Occipital lobe (tissue), 2 donors: Measurements from ENCODE around the gene RAB40AL. TPM values are rescaled to one million over a fixed set of nuclear protein-coding genes. Genes with fewer than 3 reads are reported as not detected.

ENCODE experiments used
- DNase-seq: peaks from one replicate; lab custom pipeline; 2025; lab: John Stamatoyannopoulos, UW
- total RNA-seq: library from RNA; depleted of rRNA; stranded (reverse); fragments of >200 nt; gene quantifications from one replicate; pipeline ENCODE4 v1.2.3, GENCODE V29; 2014

The RAB40AL gene
- total RNA-seq, 1 donor from 2014 or later: 0.31 TPM

DNA sequence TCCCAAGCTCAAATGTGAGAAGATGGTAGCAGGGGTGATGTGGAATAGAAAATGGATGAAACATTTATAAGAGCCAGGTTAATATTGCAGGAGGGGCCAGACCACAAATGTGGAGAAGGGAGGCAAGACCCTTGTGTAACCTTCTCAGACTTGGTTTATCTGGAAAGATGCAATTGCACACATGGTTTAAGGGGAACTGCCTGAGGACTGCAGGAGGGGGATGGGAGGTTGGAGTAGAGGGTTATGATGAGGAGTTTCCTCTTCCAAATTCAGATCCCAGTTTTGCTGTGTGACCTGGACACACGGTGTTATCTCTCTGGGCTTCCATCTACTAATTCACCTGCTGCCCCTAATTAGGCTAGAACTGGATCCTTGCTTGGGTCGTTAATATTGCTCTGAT lies 46.1 kb downstream of the RAB40AL start:
- DNase-seq: no peak

DNA sequence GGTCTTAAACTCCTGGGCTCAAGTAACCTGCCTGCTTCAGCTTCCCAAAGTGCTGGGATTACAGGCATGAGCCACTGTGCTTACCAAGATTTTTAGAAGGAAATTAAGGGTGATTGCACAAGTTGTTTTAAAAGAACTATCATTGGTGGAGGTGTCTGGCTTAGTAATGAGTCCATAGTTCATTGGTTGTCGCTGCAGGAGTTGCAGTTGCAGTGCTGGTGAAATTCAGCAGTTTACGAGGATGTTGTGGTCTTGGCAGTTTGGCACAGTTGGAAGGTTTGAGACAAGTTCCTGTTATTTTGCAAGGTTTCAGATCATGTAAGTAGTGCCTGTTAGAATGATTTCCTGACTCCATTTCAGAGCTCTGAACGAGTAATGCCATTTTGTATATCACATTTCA lies 48.1 kb downstream of the RAB40AL start:
- DNase-seq: no peak

Other genes with a start within 250 kb of the RAB40AL start
- 70.0 TPM for gene GPRASP2, start 224.8 kb upstream of the RAB40AL start, total RNA-seq
- 61.3 TPM for gene GPRASP3, start 216.5 kb upstream of the RAB40AL start, total RNA-seq
- gene BEX1, start 126.9 kb downstream of the RAB40AL start, total RNA-seq: 103 TPM
- not detected for gene NXF3, start 155.9 kb downstream of the RAB40AL start, total RNA-seq